HG03520 (cell line): ENCODE measurements around the gene FKBP4.
"Not testable (repeated sequence)": the region's sequence is repeated elsewhere in the genome, so short reads cannot be mapped to it uniquely, and the experiment has no call there.

Source experiments
- ATAC-seq: cut with Tn5 transposase; IDR thresholded peaks from one replicate; pipeline ENCODE4 v1.9.1; 2021; ENCODE audit warnings: mild to moderate bottlenecking, moderate library complexity; ENCODE audit not compliant: unreplicated experiment

The FKBP4 gene, protein sequence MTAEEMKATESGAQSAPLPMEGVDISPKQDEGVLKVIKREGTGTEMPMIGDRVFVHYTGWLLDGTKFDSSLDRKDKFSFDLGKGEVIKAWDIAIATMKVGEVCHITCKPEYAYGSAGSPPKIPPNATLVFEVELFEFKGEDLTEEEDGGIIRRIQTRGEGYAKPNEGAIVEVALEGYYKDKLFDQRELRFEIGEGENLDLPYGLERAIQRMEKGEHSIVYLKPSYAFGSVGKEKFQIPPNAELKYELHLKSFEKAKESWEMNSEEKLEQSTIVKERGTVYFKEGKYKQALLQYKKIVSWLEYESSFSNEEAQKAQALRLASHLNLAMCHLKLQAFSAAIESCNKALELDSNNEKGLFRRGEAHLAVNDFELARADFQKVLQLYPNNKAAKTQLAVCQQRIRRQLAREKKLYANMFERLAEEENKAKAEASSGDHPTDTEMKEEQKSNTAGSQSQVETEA

DNA sequence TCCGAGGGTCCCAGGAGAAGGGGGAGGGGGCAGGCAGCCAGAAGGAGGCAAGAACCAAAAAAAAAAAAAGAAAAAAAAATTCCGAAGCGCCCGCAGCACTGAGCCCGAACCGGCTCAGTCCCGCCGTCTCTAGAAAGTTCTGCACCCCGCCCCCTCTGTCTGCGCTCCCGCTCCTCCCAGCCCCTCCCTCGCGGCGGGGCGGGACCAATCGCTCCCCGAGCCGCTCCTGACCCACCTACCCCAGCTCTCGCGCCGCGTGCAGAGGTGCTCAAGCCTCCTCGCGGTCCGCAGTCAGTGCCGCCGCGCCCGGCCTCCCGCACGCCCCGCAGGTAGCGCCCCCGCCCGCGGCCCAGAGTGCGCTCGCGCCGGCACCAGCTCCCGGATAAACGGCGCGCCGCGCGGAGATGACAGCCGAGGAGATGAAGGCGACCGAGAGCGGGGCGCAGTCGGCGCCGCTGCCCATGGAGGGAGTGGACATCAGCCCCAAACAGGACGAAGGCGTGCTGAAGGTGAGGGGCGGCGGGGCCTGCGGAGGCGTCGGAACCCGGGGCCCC, at the start of gene FKBP4:
Gene FKBP4 (plus strand): TSS at position 235 of the 554 bp plus-strand sequence. CDS start 170 bp downstream, at position 405.
- peak; percentile 69 for ATAC-seq

DNA sequence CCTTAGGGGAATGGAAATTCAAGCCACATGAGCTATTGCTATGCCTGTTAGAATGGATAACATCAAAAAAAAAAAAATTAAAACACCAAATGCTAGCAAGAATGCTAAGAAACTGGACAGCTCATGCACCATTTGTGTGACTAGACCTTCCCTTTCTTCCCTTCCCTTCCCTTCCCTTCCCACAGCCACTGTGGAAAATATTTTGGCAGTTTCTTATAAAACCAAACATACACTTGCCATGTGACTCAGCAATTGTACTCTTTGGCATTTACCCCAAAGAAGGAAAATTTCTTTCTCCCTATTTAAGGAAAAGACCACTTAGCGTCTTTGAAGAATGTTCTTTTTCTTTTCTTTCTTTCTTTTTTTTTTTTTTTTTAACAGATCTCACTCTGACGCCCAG, 49.1 kb upstream of the FKBP4 start:
- ATAC-seq: no peak

DNA sequence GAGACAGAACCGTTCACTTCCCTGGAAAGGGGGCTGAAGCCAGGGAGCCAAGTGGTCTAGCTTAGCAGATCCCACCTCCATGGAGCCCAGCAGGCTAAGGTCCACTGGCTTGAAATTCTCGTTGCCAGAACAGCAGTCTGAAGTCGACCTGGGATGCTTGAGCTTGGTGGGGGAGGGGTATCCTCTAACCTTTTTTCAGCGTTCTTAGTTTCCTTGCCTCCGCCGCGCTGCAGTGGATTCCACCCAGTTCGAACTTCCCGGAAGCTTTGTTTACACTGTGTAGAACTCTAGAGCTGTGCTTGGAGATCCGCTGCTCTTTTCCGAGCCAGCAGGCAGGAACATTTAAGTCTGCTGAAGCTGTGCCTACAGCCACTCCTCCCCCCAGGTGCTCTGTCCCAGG, 45.2 kb upstream of the FKBP4 start:
- no peak for ATAC-seq

DNA sequence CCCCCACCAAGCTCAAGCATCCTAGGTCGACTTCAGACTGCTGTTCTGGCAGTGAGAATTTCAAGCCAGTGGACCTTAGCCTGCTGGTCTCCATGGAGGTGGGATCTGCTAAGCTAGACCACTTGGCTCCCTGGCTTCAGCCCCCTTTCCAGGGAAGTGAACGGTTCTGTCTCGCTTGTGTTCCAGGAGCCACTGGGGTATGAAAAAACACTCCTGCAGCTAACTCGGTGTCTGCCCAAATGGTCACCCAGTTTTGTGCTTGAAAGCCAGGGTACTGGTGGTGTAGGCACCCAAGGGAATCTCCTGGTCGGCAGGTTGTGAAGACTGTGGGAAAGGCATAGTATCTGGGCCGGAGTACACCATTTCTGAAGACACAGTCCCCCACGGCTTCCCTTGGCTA, 44.6 kb upstream of the FKBP4 start:
- ATAC-seq: no peak

DNA sequence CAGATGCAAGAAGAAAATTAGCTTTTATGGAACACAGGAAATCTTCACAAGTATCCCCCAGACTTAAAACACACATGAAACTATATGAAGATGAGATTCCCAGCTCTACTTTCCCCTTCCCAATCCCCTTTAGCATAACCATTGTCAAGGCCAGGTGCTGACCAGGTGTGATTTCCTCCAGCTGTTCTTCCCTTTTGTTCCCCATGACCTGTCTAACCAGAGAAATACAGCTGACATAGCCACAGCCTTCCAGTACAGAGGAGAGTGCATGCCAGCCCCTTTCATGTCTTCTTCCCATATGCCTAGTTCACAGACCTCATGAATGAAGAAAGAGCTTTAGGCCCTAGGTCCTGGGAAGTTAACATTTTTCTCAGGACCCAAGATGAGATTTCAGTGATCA, 43.5 kb upstream of the FKBP4 start:
- no peak for ATAC-seq

DNA sequence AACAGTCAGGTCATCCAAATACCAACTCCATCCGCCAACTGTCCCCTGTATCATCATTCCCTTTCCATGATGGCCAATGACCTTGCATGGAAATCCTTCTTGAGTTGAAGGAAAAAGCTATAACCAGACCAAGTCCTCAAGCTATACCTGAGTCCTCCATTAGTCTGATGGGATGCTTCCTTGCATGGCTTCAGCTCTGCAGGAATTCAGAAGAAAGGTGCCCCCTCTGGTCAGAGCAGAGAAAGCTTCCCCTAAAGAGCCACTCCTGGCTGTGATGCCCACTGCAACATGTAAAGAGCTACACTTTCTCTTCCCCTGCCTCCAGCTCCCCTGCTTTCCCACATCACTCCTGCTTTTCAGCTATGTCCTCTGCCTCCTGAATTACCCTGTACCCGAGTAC, 43.1 kb upstream of the FKBP4 start:
- no peak for ATAC-seq

DNA sequence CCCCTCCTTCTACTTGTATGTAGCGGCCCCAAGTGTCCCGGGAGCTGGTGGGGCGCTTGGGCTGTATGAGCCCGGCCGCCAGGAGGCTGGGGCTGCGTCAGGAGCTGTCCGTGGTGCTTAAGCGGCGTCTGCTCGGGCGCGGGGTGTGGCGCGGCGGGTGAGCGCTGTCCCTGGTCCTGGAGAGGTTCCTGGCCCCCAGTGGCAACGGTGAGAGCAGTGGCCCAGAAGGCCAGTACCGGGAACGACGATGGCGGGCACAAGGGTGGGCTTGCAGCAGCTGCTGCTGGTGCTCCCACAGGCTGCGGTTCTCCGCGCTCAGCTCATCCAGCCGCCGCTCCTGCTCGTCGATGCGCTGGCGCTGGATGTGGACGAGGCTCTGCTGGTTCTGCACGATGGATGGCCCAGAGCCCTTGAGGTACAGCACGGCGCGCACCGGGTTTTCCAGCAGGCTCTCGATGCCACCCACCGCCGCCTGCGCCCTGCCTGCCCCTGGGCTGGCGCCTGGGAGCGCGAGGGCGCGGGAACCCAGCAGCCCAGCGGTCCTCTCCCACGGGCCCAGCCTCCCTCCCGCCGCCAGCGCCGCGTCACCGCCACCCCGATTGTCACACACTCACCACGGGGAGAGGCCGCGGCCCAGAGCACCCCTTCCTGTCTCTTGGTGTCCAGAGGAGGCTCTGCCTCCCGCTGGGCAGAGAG, 41.9 kb upstream of the FKBP4 start:
- no peak for ATAC-seq

DNA sequence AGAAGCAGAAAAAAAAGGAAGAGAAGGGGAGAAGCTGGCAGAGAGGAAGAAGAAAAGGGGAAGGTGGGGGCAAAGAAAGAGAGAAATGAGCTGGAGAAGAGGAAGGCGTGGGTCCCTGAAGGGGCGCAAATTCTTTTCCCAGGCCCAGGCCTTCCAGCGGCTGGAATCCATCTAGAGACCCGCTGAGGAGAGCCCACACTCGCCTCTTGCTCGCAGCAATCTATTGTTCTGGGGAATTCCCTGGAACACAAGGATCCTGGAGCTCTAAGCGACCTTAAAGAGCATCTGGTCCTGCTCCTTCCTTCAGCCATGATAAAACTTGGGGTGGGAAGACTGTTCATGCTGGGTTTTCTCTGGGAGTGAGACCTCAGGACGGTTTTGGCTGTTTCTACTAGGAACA, 41.2 kb upstream of the FKBP4 start:
- ATAC-seq: no peak

DNA sequence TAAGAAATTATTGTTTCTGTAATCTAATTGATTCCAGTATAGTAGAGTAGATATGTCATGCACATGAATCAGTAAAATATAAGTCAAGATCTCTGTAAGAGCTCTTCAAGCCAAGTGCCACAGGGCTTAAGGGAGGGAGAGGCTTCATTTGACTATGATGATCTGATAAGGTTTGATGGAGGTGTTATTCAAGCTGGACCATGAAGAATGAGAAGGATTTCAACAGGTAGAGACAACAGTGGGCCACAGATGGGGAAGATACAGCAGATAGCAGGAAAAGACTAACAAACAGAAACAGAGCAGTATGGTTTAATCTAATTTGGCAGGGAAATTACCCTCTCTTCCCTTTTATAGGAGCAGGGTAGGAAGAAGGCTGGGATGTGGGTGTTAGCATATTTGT, 40.6 kb upstream of the FKBP4 start:
- ATAC-seq: no peak

DNA sequence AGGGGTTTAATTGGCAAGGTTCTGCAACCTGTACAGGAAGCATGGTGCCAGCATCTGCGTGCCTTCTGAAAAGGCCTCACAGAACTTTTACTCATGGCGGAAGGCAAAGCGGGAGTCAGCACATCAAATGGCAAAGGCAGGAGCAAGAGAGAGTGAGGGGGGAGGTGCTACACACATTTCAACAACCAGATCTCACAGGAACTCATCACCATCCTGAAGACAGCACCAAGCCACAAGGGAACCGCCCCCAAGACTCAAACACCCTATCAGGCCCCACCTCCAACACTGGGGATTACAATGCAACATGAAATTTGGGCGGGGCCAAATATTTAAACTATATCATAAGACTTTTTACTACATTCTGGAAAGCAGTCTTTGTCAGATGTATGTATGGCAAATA, 38.0 kb upstream of the FKBP4 start:
- ATAC-seq: no peak

DNA sequence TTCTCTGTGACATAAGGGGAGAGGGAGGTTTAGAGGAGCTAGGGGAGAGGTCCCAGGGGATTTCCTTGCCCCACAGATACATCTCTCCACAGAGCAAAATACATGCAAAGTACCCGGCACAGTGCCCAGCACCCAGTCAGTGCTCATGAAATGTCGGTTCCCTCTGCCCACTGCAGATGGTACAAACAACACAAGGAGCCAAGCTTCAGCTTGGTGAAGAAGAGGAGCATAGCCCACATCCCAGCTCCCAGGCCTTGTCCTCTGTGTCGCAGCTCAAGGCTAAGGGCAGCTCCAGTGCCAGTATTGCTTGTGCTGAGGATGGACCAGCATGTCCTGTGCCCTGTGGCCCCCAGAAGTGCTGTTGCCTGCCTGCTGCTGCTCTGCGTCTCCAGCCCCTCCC, 35.0 kb upstream of the FKBP4 start:
- ATAC-seq: no peak

DNA sequence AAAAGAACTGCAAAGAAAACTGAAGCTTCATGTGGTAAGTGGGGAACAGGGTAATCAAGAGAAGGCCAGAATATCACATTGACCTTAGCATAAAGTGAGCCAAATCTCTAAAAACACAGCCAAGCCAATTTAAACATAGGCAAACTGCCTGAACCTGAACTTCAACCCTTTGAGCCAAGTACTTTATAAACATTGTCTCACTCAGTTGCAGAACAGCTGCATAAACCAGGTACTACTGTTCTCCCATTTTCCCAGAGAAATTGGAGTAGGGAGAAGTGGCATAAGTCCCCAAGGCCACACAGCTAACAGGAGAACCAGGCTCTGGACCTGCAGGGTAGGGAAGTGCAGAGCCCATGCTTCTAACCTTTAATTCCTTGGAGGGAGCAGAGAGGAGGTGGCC, 30.4 kb upstream of the FKBP4 start:
- no peak for ATAC-seq

DNA sequence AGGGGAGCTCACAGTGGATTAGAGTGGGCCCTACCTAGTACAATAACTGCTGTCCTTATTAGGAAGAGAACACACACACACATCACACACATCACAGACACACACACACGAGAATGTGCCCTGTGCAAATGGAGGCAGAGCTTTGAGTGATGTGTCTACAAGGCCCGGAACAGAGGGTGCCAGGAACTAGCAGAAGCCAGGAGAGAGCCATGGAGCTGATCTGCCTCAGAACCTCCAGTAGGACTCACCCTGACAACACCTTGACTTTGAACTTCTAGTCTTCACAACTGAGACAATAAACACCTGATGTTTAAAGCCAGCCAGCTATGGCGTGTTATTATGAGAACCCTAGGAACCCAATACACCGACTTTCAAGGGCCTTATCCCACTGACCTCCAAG, 29.7 kb upstream of the FKBP4 start:
- ATAC-seq: no peak

DNA sequence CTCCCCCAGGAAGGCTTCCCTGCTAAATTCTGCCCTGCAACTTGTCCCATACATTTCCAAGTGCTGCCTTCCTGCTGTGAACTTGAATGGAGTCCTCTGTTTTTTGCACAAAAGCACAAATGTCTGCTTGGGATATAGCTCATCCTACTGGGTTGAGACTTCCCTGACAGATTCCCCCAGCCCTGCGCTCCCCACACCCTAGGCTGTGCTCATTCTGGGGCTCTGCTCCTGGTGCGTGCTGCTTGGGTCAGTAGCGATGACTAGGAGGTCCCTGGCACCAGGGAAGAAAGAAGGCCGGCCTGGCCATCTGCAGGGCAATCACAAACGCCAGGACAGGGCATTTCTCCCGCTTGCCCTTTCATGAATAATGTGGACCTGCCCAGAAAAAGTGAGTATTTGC, 29.2 kb upstream of the FKBP4 start:
- no peak for ATAC-seq

DNA sequence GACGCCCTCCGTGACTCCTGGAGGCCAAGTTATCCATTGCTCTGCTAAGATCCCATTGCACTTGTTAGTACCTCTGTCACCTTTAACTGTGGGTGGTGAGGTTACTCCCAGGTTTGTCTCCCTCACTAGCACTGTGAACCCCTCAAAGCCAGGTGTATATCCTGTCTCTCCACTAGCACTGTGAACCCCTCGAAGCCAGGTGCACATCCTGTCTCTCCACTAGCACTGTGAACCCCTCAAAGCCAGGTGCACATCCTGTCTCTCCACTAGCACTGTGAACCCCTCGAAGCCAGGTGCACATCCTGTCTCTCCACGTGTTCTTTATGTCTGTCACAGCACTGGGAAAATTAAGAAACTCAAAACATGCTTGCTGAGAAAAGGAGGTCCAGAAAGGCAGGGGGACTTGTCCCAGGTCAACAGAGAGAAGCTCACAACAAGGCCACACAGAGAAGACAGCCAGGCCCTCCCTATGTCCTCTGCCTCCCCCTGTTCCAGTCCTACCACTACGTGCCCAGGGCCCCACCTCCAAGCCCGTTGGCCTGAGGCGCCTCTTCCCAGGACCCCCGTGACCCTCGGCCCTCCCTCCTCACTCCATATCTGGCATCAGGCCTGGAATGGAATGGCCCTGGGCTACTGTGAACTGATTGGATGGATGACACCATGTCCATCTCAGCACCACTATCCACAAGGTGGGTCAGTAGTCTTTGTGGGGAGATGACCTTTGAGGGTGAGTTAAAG, 26.4 kb upstream of the FKBP4 start:
- ATAC-seq: no peak

DNA sequence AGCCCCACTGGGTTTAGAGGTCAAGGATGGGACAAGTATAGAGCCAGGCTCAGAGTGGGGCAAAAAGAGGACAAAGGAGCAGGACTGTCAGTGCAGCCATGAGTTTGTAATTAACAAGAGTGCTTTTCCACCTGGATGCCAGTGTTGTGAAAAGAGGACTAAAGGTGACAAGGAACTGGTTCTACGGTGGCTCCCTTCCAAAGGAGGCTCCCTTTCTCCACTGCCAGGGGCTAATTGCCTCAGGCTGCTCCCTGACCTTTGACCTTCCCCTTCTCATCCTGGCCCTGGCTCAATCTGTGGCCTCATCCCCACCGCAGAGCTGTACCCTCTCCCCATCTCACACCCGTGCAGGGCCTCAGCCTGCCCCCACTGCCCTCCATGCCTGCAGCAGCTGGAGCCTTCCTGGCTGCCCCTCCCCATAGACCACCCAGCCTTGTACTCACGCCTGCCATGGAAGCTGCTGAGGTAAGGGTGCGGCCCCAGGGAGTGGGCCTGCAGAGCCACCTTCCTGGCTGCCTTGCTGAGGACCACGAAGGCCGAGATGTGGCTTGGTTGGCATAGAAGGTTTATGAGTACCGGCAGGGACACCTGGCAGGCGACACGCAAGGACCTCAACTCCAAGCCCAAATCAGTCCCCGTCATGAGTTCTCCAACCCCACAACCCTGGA, 24.8 kb upstream of the FKBP4 start:
- no peak for ATAC-seq

DNA sequence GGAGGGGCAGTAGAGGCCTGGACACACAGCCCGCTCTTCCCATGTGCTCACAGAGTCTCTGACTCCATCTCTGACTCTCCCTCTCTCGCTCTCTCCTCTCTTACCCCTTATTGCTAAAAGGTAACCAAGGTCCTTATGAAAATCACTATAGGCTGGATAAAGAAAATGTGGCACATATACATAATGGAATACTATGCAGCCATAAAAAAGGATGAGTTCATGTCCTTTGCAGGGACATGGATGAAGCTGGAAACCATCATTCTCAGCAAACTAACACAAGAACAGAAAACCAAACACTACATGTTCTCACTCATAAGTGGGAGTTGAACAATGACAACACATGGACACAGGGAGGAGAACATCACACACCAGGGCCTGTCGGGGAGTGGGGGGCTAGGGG, 24.2 kb upstream of the FKBP4 start:
- ATAC-seq: not testable (repeated sequence)

DNA sequence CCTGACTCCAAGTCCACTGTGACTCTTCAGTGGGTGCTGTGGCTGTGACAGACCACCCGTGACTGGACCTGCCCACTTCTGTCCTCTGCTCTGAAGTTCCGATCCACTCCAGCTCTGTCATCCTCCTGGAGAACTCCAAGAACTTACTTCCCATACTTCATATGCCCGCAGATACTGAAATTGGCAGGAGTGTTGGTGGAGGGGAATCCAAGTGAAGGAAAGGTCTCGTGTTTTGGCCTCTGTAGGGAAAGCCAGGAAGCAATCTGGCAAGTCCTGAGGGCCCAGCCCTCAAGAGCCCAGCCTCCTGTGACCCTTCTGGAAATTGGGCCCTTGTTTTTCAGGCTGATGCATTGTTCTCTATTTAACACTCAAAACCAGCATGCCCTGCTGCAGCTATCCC, 22.4 kb upstream of the FKBP4 start:
- ATAC-seq: no peak

DNA sequence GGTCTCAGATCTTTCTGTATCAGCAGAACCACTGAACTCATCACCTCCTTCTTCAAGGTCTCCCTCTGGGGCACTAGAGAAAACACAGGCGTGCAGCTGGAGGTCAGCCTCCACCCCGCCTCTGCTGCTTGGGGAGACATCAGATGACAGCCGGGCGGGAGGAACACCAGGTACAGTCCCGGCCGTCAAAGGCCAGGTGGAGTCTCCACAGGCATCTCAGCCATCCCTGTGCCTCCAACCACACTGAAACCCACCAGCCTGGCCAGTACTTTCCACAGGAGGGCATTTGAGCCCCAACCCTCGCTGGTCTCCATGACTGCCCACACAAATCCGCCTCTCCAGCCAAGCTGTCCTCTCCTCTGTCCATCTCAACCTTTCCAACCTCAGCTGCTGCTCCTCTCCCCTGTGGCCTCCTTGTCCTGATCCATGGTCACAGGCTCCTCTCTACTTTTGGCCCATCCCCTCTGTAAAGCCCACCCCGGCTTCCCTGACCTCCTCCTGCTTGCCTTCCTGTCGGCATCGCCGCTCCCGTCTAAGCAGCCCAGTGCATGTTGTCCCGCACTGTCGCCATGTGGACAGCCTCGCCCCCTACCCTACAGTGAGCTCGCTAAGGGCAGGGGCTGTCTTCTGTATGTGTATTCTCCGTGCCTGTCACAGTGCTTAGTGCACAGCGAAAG, 21.4 kb upstream of the FKBP4 start:
- ATAC-seq: no peak

DNA sequence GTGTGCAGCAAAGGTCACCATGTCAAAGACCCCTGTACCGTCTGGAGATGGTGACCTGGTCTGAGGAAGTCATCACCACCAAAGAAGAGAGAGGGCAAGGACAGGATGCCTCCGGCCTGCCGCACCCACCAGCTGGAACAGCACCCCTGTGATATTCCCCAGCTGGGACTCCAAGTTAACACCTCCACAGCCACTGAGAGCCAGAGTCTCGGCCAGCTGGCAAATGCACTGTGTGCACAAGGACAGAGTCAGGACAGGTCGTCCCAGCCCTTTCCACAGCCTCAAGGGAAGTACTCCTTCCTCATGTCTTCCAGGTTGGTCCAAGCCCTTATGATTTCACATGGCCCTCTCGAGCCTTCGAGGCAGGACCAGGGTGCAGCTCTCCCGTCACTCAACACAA, 19.3 kb upstream of the FKBP4 start:
- ATAC-seq: no peak
